Spleen (tissue), 11 donors: ENCODE data around the gene RABEPK. TPM values are rescaled to one million over a fixed set of nuclear protein-coding genes. Genes with fewer than 3 reads are reported as not detected.
"Not testable (repeated sequence)": the region's sequence is repeated elsewhere in the genome, so short reads cannot be mapped to it uniquely, and the experiment has no call there.

Experiments used
- DNase-seq: peaks from one replicate; pipeline ENCODE4 v3.0.0-alpha.2; 2020
- H3K27ac ChIP-seq, 8 donors: fragments of 200-600 bp; sonication (generic) in 7 of 8; 1 replicate in 4 of 8; 2 replicates in 4 of 8; pipeline versions ENCODE4 v1.5.0 to v1.8.0; 2016 to 2021; ENCODE audit warnings: inconsistent platforms in 4 of 8, mild to moderate bottlenecking in 4 of 8, moderate library complexity in 1 of 8
- H3K27me3 ChIP-seq, 7 donors: fragments of 200-600 bp; sonication (generic) in 6 of 7; replicated peaks in 1 of 7; 1 replicate in 4 of 7; 2 replicates in 3 of 7; pipeline versions ENCODE4 v1.5.0 to v1.8.0; 2016 to 2021; ENCODE audit warnings: inconsistent platforms in 3 of 7, mild to moderate bottlenecking in 1 of 7
- H3K36me3 ChIP-seq, 6 donors: fragments of 200-600 bp; sonication (generic) in 5 of 6; 1 replicate in 4 of 6; 2 replicates in 2 of 6; pipeline versions ENCODE4 v1.5.0 to v1.8.0; 2016 to 2021; ENCODE audit warnings: inconsistent platforms in 2 of 6
- H3K4me1 ChIP-seq, 6 donors: fragments of 200-600 bp; sonication (generic) in 5 of 6; 1 replicate in 3 of 6; 2 replicates in 3 of 6; pipeline versions ENCODE4 v1.5.0 to v1.8.0; 2016 to 2021; ENCODE audit warnings: inconsistent platforms in 3 of 6
- H3K4me3 ChIP-seq, 8 donors: fragments of 200-600 bp; sonication (generic) in 7 of 8; 1 replicate in 4 of 8; 2 replicates in 4 of 8; pipeline versions ENCODE4 v1.5.0 to v1.8.0; 2016 to 2021; ENCODE audit warnings: inconsistent platforms in 4 of 8, mild to moderate bottlenecking in 4 of 8, moderate library complexity in 2 of 8
- H3K9me3 ChIP-seq, 8 donors: fragments of 200-600 bp; sonication (generic) in 7 of 8; 1 replicate in 4 of 8; 2 replicates in 4 of 8; pipeline versions ENCODE4 v1.5.0 to v1.8.0; 2016 to 2021; ENCODE audit warnings: inconsistent platforms in 4 of 8
- CTCF ChIP-seq, 11 experiments: fragments of 200-600 bp in 7 of 11; fragments of 450-650 bp in 4 of 11; sonication (generic) in 4 of 11; IDR thresholded peaks in 8 of 11; conservative IDR thresholded peaks in 3 of 11; 1 replicate in 7 of 11; 2 replicates in 4 of 11; pipeline versions ENCODE4 v1.4.0 to v1.8.0; 2016 to 2021; ENCODE audit warnings: antibody characterized with exemption in 11 of 11, inconsistent platforms in 4 of 11, mild to moderate bottlenecking in 1 of 11
- POLR2A ChIP-seq, 3 donors: fragments of 450-650 bp; IDR thresholded peaks; one replicate each; pipeline ENCODE4 v1.5.1; 2017; ENCODE audit warnings: antibody characterized with exemption in 3 of 3, mild to moderate bottlenecking in 1 of 3
- POLR2AphosphoS5 ChIP-seq, 3 donors: sonication (generic); formaldehyde crosslinking; IDR thresholded peaks; one replicate each; pipeline ENCODE4 v1.5.1; 2017; ENCODE audit warnings: antibody characterized with exemption in 3 of 3
- WGBS, 5 donors: extraction: QIAGEN DNeasy Blood & Tissue Kit in 3 of 5; methylation state at CpG; one replicate each; pipeline versions ENCODE4 v1.1.5 to v1.1.7; 2013 to 2018; 5-methylcytosine and 5-hydroxymethylcytosine counted together
- intact Hi-C: fragments of 100-400 bp; cut with DNase I; formaldehyde crosslinking; loops from one replicate; pipeline ENCODE4 v1.15.0; 2023; ENCODE audit warnings: low total_unique reads
- polyA plus RNA-seq, 3 donors: library from polyadenylated mRNA; stranded (reverse); fragments of 200-250 nt; gene quantifications; one replicate each; pipeline ENCODE4 v1.2.1, GENCODE V29; 2013
- total RNA-seq, 7 donors: library from RNA; depleted of rRNA in 3 of 7; stranded (reverse); fragments of >200 nt in 3 of 7; fragmentation: NEBNext Ultra II Directional in 4 of 7; extraction: Animal tissue kit (Norgen Biotek cat#: 25700) in 4 of 7; gene quantifications; one replicate each; pipeline versions ENCODE4 v1.1.0 to v1.2.1, GENCODE V29; 2016 to 2021
- donor health status: healthy with polysubstance abuse.
- donor health status: DM: no; HTN: no; CAD: no; lungs with moderate emphysema.
- donor health status: DM: no; HTN: no; CAD: no.
- donor health status: Bipolar disorder and iron deficiency.
- donor health status: healthy.
- donor health status: DM: no; HTN: no; CAD: no.
- donor health status: DM: yes; HTN: yes; CAD: no.

Gene RABEPK
- total and polyA plus RNA-seq, 10 donors, result 6.2 to 17.1 (median 11.9) TPM

- Histone ChIP-seq H3K4me3 (no peak overlapping the region), H3K4me1 (no peaks in the 10 kb centered on the region), H3K27ac (no peak overlapping the region), H3K36me3 (peaks cover 0 to 80% (median 31%) of the 10 kb centered on the region in 6 donors), H3K27me3 (no peaks in the 10 kb centered on the region), H3K9me3 (no peaks in the 10 kb centered on the region)
- DNase-seq, result no peak
- 95 to 98% (median 96%) methylated on average over 6 of the region's 6 CpGs for WGBS, 5 donors
- intact Hi-C loops, result no loop called here
- TF ChIP-seq CTCF (IDR thresholded peaks at IDR 0.05 in 8 of 11, conservative IDR thresholded peaks at IDR 0.05 in 3 of 11) (no peak), POLR2A (IDR thresholded peaks at IDR 0.05) (no peak), POLR2AphosphoS5 (IDR thresholded peaks at IDR 0.05) (no peak)
Measured at GRCh38 chr9:125227761-125228160, 27.4 kb downstream of the RABEPK start.

- DNase-seq, result no peak
- intact Hi-C loops, result no loop called here
- Histone ChIP-seq H3K4me1 (peaks cover 40 to 42% (median 40%) of the 10 kb centered on the region in 6 donors), H3K27ac (no peak overlapping the region), H3K4me3 (no peak overlapping the region), H3K27me3 (no peaks in the 10 kb centered on the region), H3K36me3 (peaks cover 0 to 96% (median 67%) of the 10 kb centered on the region in 6 donors), H3K9me3 (no peaks in the 10 kb centered on the region)
- 60 to 79% (median 76%) methylated on average over 3 of the region's 3 CpGs for WGBS, 5 donors
- TF ChIP-seq POLR2AphosphoS5 (IDR thresholded peaks at IDR 0.05) (no peak), CTCF (IDR thresholded peaks at IDR 0.05 in 8 of 11, conservative IDR thresholded peaks at IDR 0.05 in 3 of 11) (no peak), POLR2A (IDR thresholded peaks at IDR 0.05) (no peak)
Measured at GRCh38 chr9:125233678-125234077, 33.3 kb downstream of the RABEPK start.

GRCh38 chr9:125234099-125234498, 33.8 kb downstream of the RABEPK start:
- H3K27ac ChIP-seq, DNase-seq, H3K4me3 ChIP-seq, H3K9me3 ChIP-seq, H3K27me3 ChIP-seq, intact Hi-C loops: not testable (repeated sequence)
- WGBS, 5 donors, result 89 to 97% (median 93%) methylated on average over 8 of the region's 8 CpGs
- peaks cover 0 to 96% (median 67%) of the 10 kb centered on the region in 6 donors for H3K36me3 ChIP-seq
- H3K4me1 ChIP-seq, result peaks cover 44 to 46% (median 44%) of the 10 kb centered on the region in 6 donors

GRCh38 chr9:125235804-125236519, 35.6 kb downstream of the RABEPK start:
- 60 to 74% (median 63%) methylated on average over 5 of the region's 5 CpGs for WGBS, 5 donors
- Histone ChIP-seq H3K27me3 (no peaks in the 10 kb centered on the region), H3K4me1 (peaks cover 55 to 61% (median 58%) of the 10 kb centered on the region in 6 donors), H3K9me3 (no peaks in the 10 kb centered on the region), H3K36me3 (peaks cover 0 to 88% (median 60%) of the 10 kb centered on the region in 6 donors), H3K27ac (no peak overlapping the region), H3K4me3 (peak overlapping the region in 3 of 8 donors; percentile 2 to 26 (median 17))
- intact Hi-C loops, result no loop called here
- TF ChIP-seq CTCF (IDR thresholded peaks at IDR 0.05 in 8 of 11, conservative IDR thresholded peaks at IDR 0.05 in 3 of 11) (no peak), POLR2A (IDR thresholded peaks at IDR 0.05) (no peak), POLR2AphosphoS5 (IDR thresholded peaks at IDR 0.05) (no peak)
- DNase-seq, result no peak

GRCh38 chr9:125236520-125237159, 36.3 kb downstream of the RABEPK start:
- Histone ChIP-seq H3K4me1 (peaks cover 55 to 61% (median 58%) of the 10 kb centered on the region in 6 donors), H3K4me3 (peak overlapping the region in 3 of 8 donors; percentile 17 to 87 (median 86)), H3K36me3 (peaks cover 0 to 81% (median 60%) of the 10 kb centered on the region in 6 donors), H3K27ac (peak overlapping the region in 1 of 8 donors; percentile 6)
- intact Hi-C loops, H3K9me3 ChIP-seq, DNase-seq, H3K27me3 ChIP-seq: not testable (repeated sequence)
- WGBS, 5 donors, result 68 to 85% (median 72%) methylated on average over 5 of the region's 5 CpGs
